ENCODE results near the gene ACTR3. TPM values are rescaled to one million over a fixed set of nuclear protein-coding genes. Genes with fewer than 3 reads are reported as not detected.

Gene ACTR3
- total RNA-seq, 4 donors from 2014 or later = 83.9 to 126 (median 102) TPM

DNA sequence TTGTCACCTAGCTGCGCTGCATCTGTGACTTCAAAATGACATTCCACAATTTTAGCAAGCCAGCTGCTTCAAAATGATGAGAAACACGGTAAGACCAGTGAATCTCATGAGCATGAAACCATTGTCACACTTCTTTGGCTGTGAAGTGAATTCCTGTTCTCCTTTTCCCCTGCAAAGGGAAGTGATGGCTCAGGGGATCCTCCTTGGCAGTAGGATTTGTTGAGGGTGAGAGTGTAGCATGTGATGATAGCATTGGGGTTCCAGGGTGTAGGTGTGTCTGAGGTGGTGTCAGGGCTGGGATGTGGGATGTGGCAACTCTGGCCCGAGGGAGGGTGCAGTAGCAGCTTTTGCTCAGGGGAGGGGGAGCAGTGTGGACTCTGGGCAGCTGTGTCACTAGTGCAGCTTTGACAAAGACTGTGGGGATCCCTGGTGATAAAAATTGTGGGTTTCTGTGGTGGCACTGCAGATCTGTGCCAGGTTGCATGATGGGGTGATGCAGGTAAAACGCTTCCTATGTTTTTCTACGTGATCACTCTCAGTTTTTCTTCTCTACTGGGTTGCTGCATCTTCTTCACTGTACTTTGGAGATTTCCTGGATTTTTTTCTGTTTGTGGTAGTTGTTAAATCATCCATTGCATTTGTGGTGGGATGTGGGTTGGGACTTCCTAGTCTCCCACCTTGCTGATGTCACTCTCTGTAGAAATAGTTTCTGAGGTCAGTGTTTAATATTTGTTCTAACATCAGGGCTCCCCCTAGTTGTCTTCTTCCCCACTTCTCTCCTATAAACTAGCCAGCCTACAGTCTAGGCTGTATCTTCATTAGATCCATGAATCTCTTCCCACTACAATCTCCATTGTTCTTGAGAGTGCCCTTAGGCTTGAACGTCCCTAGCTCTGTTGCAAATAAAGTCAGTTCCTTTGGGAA is 107.0 kb downstream of the ACTR3 start:
- intact Hi-C loops (cut with DNase I) = no loop called here
- Histone ChIP-seq H3K4me3 (replicated peaks in 1 of 3) (no peak overlapping the region), H3K4me1 (no peaks in the 10 kb centered on the region), H3K27ac (no peak overlapping the region), H3K9me3 (no peaks in the 10 kb centered on the region), H3K36me3 (no peaks in the 10 kb centered on the region), H3K27me3 (no peaks in the 10 kb centered on the region)
- no peak for DNase-seq
- 70 to 89% methylated on average over 6 of the region's 6 CpGs for WGBS, 2 donors
- TF ChIP-seq, protein P1, sequence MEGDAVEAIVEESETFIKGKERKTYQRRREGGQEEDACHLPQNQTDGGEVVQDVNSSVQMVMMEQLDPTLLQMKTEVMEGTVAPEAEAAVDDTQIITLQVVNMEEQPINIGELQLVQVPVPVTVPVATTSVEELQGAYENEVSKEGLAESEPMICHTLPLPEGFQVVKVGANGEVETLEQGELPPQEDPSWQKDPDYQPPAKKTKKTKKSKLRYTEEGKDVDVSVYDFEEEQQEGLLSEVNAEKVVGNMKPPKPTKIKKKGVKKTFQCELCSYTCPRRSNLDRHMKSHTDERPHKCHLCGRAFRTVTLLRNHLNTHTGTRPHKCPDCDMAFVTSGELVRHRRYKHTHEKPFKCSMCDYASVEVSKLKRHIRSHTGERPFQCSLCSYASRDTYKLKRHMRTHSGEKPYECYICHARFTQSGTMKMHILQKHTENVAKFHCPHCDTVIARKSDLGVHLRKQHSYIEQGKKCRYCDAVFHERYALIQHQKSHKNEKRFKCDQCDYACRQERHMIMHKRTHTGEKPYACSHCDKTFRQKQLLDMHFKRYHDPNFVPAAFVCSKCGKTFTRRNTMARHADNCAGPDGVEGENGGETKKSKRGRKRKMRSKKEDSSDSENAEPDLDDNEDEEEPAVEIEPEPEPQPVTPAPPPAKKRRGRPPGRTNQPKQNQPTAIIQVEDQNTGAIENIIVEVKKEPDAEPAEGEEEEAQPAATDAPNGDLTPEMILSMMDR (IDR thresholded peaks at IDR 0.05) = no peak
- TF ChIP-seq POLR2A (IDR thresholded peaks at IDR 0.05) = no peak

DNA sequence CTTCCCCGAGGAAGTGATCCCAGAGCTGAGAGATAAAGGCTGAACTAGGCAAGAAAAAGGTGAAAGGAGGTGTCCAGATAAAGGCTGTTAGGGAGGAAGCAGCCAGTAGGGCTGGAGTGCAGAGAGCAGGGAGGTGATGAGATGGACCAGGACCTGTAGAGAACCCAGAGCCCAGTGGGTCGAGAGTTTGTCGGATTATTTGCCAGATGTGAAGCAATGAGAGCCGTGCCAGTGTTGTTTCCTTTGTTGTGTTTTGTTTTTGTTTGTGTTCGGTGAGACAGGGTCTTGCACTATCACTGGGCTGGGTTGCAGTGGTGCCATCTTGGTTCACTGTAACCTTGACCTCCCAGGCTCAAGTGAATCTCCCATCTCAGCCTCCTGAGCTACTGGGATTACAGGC is 111.3 kb downstream of the ACTR3 start:
- no peak for DNase-seq
- intact Hi-C loops (cut with DNase I) = no loop called here
- Histone ChIP-seq H3K4me3 (replicated peaks in 1 of 3) (no peak overlapping the region), H3K27ac (no peak overlapping the region), H3K9me3 (no peaks in the 10 kb centered on the region), H3K27me3 (no peaks in the 10 kb centered on the region), H3K36me3 (no peaks in the 10 kb centered on the region), H3K4me1 (no peaks in the 10 kb centered on the region)
- WGBS, 2 donors = 81 to 83% methylated on average over 5 of the region's 5 CpGs
- TF ChIP-seq, protein P1 (IDR thresholded peaks at IDR 0.05) = no peak
- TF ChIP-seq POLR2A (IDR thresholded peaks at IDR 0.05) = no peak

DNA sequence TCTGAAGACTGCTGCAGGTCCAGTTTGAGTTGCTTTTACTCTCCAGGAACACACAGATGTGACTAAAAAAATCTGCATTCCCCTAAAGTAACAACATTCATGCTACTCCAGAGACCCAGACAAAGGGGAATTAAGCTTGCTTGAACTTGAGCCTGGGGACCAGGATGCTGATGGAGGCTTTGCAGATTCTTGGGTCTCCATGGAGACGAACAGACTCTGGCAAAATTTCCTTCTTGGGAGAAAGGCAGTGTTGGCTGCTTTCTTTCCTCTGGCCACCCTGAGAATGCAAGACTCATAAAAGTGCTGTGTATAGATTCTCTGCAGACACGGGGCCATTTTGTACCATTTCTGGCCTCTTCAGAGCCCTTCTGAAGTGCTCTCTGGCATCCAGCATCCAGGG is 112.0 kb downstream of the ACTR3 start:
- no peaks in the 10 kb centered on the region for H3K27me3 ChIP-seq
- no peak overlapping the region for H3K4me3 ChIP-seq (replicated peaks in 1 of 3)
- 44 to 58% methylated on average over 2 of the region's 2 CpGs for WGBS, 2 donors
- no peak overlapping the region for H3K27ac ChIP-seq
- no peaks in the 10 kb centered on the region for H3K9me3 ChIP-seq
- no peak for TF ChIP-seq POLR2A (IDR thresholded peaks at IDR 0.05)
- no peaks in the 10 kb centered on the region for H3K4me1 ChIP-seq
- H3K36me3 ChIP-seq = no peaks in the 10 kb centered on the region
- DNase-seq = no peak
- intact Hi-C loops (cut with DNase I) = no loop called here

DNA sequence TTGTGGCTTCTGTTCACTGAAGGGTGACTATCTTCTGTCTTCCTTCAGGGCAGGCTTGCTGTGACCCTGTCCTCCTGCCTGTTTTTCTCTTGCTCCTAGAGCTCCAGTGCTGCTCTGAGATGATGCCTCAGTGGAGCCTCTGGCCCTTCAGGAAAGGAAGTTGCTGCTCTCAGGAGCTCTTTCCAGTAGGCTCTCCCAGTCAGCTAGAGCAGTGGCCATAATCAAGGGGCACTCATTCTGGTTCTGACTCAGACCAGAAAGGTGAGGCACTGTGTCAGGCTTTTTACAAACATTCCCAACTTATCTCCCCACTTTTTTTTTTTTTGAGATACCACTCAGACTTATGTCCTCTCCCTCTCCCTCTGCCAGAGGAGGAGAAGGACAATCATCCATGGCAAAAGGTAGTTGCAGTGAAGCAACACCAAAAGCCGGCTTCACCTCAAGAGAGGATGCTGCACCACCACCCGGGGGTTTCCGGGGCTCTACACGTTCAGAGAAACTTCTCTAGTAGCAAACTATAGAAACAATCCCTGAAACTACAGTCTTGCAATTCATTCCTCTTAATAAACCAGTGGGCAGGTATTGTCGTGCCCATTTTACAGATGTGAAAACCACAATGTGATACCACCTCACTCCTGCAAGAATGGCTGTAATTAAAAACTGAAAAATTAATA is 115.4 kb downstream of the ACTR3 start:
- Histone ChIP-seq H3K9me3 (no peaks in the 10 kb centered on the region), H3K36me3 (no peaks in the 10 kb centered on the region), H3K27ac (no peak overlapping the region), H3K27me3 (no peaks in the 10 kb centered on the region), H3K4me1 (no peaks in the 10 kb centered on the region), H3K4me3 (replicated peaks in 1 of 3) (no peak overlapping the region)
- TF ChIP-seq, protein P1 (IDR thresholded peaks at IDR 0.05) = no peak
- no peak for TF ChIP-seq POLR2A (IDR thresholded peaks at IDR 0.05)
- no peak for DNase-seq
- intact Hi-C loops (cut with DNase I) = no loop called here
- WGBS, 2 donors = 91 to 96% methylated on average over 5 of the region's 5 CpGs

DNA sequence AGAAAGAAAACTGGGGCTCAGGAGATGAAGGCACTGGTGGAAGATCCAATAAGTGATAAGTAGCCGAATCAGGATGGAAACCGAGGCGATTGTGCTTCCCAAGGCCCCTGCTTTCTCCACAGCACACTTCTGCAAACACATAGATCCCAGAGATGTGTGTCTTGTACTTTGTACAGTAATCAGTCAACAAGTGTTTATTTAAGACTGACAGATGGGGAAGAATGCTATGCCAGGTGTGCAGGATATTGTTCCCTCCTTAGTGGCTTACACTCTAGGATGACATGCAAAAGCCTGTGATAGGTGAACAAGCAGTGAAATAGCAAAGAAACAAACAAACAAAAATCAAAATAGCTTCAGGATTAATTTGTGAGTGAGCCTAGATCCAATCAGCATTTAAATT is 116.6 kb downstream of the ACTR3 start:
- intact Hi-C loops (cut with DNase I) = no loop called here
- WGBS, 2 donors = 89 to 94% methylated on average over 3 of the region's 3 CpGs

More for the DNA sequence above, 116.6 kb downstream of the ACTR3 start:
- Histone ChIP-seq H3K27me3 (no peaks in the 10 kb centered on the region), H3K36me3 (no peaks in the 10 kb centered on the region), H3K27ac (no peak overlapping the region), H3K9me3 (no peaks in the 10 kb centered on the region), H3K4me1 (no peaks in the 10 kb centered on the region), H3K4me3 (replicated peaks in 1 of 3) (no peak overlapping the region)
- DNase-seq = no peak
- TF ChIP-seq, protein P1 (IDR thresholded peaks at IDR 0.05) = no peak
- TF ChIP-seq POLR2A (IDR thresholded peaks at IDR 0.05) = no peak

Data from thyroid gland (tissue), 4 donors.